ENCODE data around the gene SH3GLB1.
A peak's percentile ranks its signal among the peaks of the same experiment; 100 is the strongest.

The SH3GLB1 gene

DNA sequence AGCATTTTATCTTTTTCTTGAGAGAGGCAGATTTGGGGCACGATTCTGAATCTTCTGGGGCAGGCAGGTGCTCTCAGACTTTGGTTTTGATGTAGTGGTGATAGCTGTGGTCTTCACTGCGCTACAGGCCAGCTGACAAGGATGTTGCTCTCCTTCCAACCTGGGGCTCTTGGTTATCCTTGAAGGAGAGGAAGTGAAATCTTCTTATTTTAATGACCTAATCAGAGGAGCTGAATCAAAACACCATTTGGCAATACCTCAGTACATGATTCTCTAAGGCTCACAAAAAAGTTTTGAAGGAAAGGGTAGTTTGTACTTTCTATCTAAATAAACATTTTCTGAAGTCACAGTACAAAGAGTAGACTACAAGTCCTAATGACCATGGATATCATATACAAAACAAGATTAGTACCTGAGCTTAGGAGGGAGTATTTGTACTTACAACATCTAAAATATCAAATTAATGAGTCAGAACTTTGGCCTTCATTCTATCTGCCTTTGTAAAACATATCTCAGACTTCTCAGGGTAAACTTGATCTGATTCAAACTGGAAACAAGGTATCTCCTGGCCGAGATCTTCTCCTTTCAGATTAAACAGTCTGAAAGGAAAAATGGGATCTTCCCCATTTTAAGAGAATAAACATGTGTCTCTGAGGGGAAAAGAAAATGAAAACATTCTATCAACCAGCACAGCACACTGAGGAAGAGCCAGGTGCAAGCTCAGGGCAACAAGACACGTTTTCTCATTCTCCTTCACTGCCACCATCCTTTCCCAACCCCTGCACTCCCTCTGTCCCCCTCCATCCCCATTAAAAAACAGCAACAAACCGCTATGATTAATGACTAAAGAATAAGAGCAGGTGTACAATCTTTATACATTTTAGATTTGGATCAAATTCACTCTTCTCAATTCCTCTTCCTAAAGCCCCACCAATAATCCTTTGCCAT, 69.2 kb downstream of the SH3GLB1 start:
- Histone ChIP-seq H3K4me1 (ENCODE audit: insufficient read depth, low read length) (peaks cover 16% of the 10 kb centered on the region), H3K9me3 (ENCODE audit: control insufficient read depth, insufficient read depth, low read length) (no peaks in the 10 kb centered on the region)

DNA sequence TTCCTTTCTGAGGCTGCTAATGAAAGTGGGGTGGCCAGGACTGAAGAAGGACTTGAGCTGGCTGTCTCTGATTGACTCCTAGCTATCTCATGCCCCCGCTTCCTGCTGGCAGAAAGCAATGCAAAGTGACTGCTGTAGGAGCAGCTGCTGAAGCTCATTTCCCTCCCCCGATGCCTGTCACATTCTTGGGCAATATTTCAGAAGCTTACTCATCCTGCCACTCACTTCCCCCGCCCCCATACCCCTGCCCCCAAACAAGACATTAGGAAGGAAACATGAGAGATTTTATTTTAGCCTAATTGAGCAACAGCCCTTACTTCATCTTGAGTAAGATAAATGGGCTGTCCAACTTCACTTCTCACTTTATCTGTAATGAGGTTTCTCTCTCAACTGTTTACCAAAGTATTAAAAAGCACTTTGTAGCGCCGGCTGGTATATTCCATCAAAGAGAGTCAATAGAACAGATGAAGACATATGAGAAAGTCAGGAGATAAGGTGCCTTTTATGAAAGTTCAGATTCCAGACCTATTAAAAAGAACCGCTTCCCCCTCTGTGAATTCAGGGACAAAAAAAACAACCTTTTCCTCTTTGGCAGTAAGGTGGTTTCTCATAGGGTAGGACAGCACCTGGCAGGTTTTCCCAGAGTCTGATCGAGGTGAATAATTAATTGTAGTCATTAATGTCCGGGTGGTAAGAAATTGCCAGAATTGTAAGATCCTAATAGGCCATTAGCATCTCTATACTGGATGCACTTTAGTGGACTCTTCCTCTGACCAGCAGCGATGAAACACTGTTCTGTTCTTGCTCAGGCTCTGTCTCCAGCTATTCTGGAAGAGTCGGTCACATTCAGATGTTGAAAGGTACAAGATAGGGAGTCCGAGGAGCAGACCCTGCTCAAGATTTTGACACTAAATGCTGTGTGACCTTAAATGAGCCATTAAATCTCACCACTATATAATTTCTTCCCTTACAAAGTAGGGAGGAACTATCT, 70.2 kb downstream of the SH3GLB1 start:
- Histone ChIP-seq H3K4me1 (ENCODE audit: insufficient read depth, low read length) (peaks cover 16% of the 10 kb centered on the region), H3K9ac (ENCODE audit: low read depth, low read length) (peak overlapping the region; percentile 13), H3K36me3 (ENCODE audit: insufficient read depth, low read length) (no peaks in the 10 kb centered on the region), H3K9me3 (ENCODE audit: control insufficient read depth, insufficient read depth, low read length) (no peaks in the 10 kb centered on the region)

More for the DNA sequence above, 69.2 kb downstream of the SH3GLB1 start:
- Histone ChIP-seq H3K36me3 (ENCODE audit: insufficient read depth, low read length) (no peaks in the 10 kb centered on the region), H3K9ac (ENCODE audit: low read depth, low read length) (peak overlapping the region; percentile 13; the same call in 1 of the 2 replicates)

DNA sequence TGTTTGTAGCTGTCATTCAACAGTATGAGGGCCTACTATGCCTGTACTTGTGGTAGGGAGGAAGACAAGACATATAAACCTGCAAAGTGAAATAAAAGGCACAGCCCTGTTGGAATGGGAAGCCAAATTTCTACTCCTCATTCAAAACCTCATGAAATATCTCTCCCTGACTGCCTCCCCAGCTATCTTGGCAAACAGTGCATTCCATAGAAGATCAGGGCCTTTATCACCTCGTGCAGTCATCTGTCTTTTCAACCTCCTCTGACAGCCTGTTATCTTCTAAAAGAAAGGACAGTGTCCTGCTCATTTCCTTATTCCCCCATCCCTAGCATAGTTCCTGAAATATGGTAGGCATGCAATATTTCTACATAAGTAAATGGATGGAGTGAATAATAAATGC, 71.0 kb downstream of the SH3GLB1 start:
- H3K36me3 ChIP-seq (ENCODE audit: insufficient read depth, low read length), result no peaks in the 10 kb centered on the region
- H3K9me3 ChIP-seq (ENCODE audit: control insufficient read depth, insufficient read depth, low read length), result no peaks in the 10 kb centered on the region
- no peak overlapping the region; the same call in 1 of the 2 replicates for H3K9ac ChIP-seq (ENCODE audit: low read depth, low read length)
- H3K4me1 ChIP-seq (ENCODE audit: insufficient read depth, low read length), result peaks cover 16% of the 10 kb centered on the region

DNA sequence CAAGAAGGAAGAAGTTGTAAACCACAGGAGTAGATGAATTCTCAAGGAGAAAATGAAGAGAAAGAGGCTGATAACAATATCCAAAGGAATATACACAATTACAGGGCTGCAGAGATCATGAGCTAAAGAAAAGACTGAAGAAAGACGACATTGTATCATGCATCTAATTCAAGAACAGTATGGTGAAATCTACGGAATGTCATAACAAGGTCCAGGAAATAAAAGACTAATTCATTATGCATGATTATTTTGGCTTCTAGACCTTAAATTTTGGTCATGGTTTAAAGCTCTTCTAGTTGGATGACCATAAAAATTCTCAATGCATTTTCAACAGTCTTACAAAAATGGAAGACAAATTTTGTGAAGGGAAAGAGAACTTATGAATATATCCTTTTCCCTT, 71.7 kb downstream of the SH3GLB1 start:
- Histone ChIP-seq H3K36me3 (ENCODE audit: insufficient read depth, low read length) (no peaks in the 10 kb centered on the region), H3K4me1 (ENCODE audit: insufficient read depth, low read length) (peaks cover 16% of the 10 kb centered on the region), H3K9ac (ENCODE audit: low read depth, low read length) (no peak overlapping the region), H3K9me3 (ENCODE audit: control insufficient read depth, insufficient read depth, low read length) (no peaks in the 10 kb centered on the region)

DNA sequence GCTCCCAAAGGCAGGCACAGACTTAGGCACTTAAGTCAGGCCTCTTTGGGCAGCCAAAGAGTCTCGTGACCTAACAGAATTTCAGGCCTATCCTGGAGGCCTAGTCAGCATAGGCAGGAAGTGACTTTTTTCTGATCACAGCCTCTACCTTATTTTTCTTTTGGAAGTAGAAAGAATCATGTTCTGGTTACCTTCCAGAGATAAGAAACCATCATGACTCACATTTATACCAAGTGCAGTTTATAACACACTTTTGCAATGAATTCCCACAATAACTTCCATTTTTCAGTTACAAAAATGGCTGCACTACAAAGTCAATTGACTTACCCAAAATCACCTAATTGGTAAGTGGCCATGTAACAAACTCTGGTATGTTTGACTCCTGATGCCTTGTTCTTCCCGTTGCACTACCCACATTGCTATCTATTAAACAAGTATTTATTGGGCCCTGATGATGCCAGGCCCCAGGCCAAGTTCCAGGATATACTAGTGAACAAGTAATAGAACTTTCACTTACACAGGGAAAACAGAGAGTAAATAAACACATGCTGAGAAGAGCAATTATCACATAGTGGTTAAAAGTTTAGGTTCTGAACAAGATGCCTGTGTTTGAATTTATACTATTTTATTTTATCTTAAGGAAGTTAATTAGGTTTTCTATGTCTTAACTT, 74.3 kb downstream of the SH3GLB1 start:
- Histone ChIP-seq H3K36me3 (ENCODE audit: insufficient read depth, low read length) (no peaks in the 10 kb centered on the region), H3K9ac (ENCODE audit: low read depth, low read length) (no peak overlapping the region), H3K9me3 (ENCODE audit: control insufficient read depth, insufficient read depth, low read length) (no peaks in the 10 kb centered on the region), H3K4me1 (ENCODE audit: insufficient read depth, low read length) (peaks cover 15% of the 10 kb centered on the region)

DNA sequence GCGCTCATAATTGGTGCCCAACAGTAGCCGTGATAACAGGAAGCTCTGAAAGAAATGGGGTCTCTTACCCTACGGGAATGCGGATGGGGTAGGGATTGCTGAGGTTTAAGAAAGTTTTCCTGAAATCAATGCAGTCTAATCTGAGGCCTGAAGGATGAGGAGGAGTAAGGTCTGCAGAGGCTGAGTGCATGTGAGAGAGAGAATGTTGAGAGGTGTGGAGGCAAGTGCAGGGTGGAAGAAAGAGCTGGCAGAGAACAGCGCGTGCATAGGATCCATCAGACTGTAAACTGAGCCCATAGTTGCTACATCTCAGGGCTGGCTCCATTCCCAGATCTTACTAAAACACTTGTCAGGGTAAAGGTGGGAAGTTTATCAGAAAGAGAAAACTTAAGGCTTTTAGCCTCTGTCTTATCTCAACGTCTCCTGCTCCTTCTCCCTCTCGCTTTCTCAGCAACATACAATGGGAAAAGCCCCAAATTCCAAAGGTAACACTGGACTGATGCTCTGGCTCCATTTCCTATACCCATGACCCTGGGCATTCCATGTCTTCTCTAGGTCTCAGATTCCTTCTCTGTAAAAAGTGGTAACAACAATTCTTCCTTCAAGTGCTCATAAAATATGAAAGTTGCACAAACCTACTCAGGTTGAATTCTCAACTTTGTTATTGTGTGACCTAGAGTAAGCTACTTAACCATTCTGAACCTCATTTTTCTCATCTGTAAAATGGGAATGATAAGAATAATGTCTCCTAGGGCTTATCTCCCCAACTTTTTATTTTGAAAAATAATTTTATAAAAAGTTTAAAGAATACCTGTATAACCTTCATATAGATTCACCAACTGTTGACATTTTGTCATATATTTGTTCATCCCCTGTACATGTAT, 75.2 kb downstream of the SH3GLB1 start:
- H3K9me3 ChIP-seq (ENCODE audit: control insufficient read depth, insufficient read depth, low read length), result no peaks in the 10 kb centered on the region
- no peaks in the 10 kb centered on the region for H3K36me3 ChIP-seq (ENCODE audit: insufficient read depth, low read length)
- peaks cover 11% of the 10 kb centered on the region for H3K4me1 ChIP-seq (ENCODE audit: insufficient read depth, low read length)
- H3K9ac ChIP-seq (ENCODE audit: low read depth, low read length), result no peak overlapping the region

DNA sequence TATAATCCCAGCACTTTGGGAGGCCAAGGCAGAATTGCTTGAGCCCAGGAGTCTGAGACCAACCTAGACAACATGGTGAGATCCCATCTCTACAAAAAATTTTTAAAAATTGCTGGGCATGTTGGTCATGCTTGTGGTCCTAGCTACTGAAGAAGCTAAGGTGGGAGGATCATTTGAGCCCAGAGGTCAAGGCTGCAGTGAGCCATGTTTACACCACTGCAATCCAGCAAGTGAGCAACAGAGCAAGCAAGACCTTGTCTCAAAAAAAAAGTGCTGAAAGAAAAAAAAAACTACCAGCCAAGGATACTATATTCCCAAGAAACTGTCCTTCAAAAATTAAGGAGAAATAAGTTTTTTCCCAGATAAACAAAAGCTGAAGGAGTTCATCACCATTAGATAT, 78.1 kb downstream of the SH3GLB1 start:
- Histone ChIP-seq H3K9me3 (ENCODE audit: control insufficient read depth, insufficient read depth, low read length) (no peaks in the 10 kb centered on the region), H3K4me1 (ENCODE audit: insufficient read depth, low read length) (no peaks in the 10 kb centered on the region), H3K36me3 (ENCODE audit: insufficient read depth, low read length) (no peaks in the 10 kb centered on the region), H3K9ac (ENCODE audit: low read depth, low read length) (no peak overlapping the region)

DNA sequence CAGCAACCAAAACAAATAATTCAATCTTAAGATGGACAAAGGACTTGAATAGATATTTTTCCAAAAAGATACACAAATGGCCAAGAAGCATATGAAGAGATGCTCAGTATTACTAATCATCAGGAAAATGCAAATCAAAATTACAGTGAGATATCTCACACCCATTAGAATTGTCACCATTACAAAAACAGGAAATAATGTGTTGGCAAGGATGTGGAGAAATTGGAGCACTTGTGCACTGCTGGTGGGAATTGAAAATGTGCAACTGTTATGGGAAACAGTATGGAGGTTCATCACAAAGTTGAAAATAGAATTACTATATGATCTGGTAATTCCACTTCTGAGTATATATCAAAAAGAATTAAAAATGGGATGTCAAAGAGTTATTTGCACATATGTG, 83.2 kb downstream of the SH3GLB1 start:
- Histone ChIP-seq H3K36me3 (ENCODE audit: insufficient read depth, low read length) (no peaks in the 10 kb centered on the region), H3K4me1 (ENCODE audit: insufficient read depth, low read length) (no peaks in the 10 kb centered on the region), H3K9me3 (ENCODE audit: control insufficient read depth, insufficient read depth, low read length) (no peaks in the 10 kb centered on the region), H3K9ac (ENCODE audit: low read depth, low read length) (no peak overlapping the region)

DNA sequence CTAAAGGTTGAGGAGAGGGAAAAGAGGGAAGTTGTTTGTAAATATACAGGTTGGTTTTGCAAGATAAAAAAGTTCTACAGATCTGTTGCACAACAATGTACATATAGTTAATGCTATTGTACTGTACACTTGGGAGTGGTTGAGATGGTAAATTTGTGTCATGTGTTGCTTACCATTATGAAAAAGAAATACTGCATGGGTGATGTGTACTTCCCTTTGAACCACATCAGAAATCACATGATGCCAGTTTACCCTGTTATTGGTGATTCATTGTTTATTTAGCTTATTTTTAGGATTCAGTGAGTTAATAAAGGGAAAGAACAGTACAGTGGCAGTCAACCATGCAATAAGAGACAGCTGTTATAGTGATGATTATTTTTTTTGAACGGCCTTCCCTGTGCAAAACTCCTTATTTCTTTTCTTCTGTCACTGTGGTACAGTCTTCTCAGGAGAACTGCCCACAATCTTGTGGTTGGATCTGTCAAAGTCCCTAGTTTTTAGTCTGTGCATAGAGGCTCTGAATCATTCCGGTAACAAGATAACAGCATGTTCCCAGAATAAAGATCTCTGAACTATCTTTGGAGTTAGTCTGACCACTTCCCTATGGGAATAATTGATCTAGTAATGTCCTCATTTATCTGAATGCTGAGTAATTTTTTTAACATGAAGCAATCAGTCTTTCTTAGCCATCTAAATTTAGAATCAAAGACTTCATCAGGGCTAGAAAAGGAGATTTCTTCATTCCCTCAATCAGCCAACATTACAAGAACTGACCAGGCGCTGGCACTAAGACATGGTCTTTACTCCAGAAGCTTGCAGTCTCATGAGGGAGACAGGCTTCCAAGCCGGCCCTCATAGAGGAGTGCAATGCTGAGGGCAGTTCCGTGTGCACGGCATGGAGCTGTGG, 84.2 kb downstream of the SH3GLB1 start:
- H3K36me3 ChIP-seq (ENCODE audit: insufficient read depth, low read length), result no peaks in the 10 kb centered on the region
- H3K9ac ChIP-seq (ENCODE audit: low read depth, low read length), result no peak overlapping the region
- no peaks in the 10 kb centered on the region for H3K4me1 ChIP-seq (ENCODE audit: insufficient read depth, low read length)
- no peaks in the 10 kb centered on the region for H3K9me3 ChIP-seq (ENCODE audit: control insufficient read depth, insufficient read depth, low read length)

DNA sequence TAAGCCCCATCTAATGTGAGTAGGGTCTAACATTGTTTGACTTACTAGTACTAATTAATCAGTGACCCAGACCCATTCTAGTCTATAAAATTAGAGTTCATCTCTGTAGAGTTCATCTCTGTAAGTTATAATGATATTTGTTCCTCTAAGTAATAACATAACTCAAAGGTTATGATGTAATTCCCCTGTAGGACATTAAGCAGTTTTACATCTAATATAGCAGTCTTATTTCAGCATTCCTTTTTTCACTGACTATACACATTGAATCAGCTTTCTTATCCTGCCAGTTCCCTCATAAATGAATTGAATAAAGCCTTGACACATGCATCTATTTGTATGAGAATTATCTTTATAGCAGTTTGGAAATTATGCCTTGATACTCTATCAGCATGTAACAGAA, 90.9 kb downstream of the SH3GLB1 start:
- Histone ChIP-seq H3K4me1 (ENCODE audit: insufficient read depth, low read length) (no peaks in the 10 kb centered on the region), H3K9ac (ENCODE audit: low read depth, low read length) (no peak overlapping the region), H3K36me3 (ENCODE audit: insufficient read depth, low read length) (no peaks in the 10 kb centered on the region), H3K9me3 (ENCODE audit: control insufficient read depth, insufficient read depth, low read length) (no peaks in the 10 kb centered on the region)

Data from ES-I3 (cell line).